ENCODE measurements around the gene PLCB4. TPM values are rescaled to one million over a fixed set of nuclear protein-coding genes. Genes with fewer than 3 reads are reported as not detected.

The PLCB4 gene
- polyA plus RNA-seq, 1 experiment: 8.8 TPM

GRCh38 chr20:9353180-9353915 is 284.5 kb downstream of the PLCB4 start:
- no peaks in the 10 kb centered on the region for H3K27me3 ChIP-seq (ENCODE audit: control insufficient read depth, insufficient read depth, low read length)
- POLR2A ChIA-PET: no interaction called here
- H3K36me3 ChIP-seq (ENCODE audit: control insufficient read depth, insufficient read depth, low read length): no peaks in the 10 kb centered on the region
- DNase-seq (ENCODE audit: low read depth): no peak
- no peak overlapping the region for H3K4me3 ChIP-seq (ENCODE audit: low read depth, low read length)
- CTCF ChIA-PET: interaction anchor here (0.7 to 1.4 kb wide), 4 partner anchors 10 to 603 kb away, joined by 3 to 4 read pairs (median 3); partner anchors contain the start of gene PLCB4
- TF ChIP-seq, protein P1, sequence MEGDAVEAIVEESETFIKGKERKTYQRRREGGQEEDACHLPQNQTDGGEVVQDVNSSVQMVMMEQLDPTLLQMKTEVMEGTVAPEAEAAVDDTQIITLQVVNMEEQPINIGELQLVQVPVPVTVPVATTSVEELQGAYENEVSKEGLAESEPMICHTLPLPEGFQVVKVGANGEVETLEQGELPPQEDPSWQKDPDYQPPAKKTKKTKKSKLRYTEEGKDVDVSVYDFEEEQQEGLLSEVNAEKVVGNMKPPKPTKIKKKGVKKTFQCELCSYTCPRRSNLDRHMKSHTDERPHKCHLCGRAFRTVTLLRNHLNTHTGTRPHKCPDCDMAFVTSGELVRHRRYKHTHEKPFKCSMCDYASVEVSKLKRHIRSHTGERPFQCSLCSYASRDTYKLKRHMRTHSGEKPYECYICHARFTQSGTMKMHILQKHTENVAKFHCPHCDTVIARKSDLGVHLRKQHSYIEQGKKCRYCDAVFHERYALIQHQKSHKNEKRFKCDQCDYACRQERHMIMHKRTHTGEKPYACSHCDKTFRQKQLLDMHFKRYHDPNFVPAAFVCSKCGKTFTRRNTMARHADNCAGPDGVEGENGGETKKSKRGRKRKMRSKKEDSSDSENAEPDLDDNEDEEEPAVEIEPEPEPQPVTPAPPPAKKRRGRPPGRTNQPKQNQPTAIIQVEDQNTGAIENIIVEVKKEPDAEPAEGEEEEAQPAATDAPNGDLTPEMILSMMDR (IDR thresholded peaks at IDR 0.05; ENCODE audit: insufficient read depth, low read depth, low read length): 0 out of 2 replicates have a peak, but pooled peaks have one; percentile 9

DNA sequence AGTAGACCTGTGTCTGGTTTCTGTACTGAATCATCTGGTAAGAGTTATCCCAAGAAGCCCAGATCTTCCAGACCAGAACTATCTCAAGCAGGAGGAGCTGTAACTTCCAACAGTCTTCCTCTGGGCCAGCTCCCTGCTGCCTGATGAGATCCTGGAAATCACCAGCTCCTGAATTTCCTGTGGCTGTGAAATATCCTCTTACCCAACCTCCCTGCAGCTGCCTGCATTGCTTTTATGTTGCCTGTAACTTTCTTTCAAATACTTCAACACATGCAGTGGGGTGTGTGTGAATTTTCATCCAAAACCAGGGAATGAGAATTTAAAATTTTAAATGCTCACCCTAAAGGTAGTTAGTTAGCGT is 285.0 kb downstream of the PLCB4 start:
- TF ChIP-seq, protein P1 (IDR thresholded peaks at IDR 0.05; ENCODE audit: insufficient read depth, low read depth, low read length): no peak
- Histone ChIP-seq H3K4me3 (ENCODE audit: low read depth, low read length) (no peak overlapping the region), H3K36me3 (ENCODE audit: control insufficient read depth, insufficient read depth, low read length) (no peaks in the 10 kb centered on the region), H3K27me3 (ENCODE audit: control insufficient read depth, insufficient read depth, low read length) (no peaks in the 10 kb centered on the region)
- CTCF ChIA-PET: interaction anchor here (0.7 to 1.1 kb wide), 2 partner anchors 11 to 604 kb away, joined by 3 read pairs; no protein-coding TSS in a partner anchor
- POLR2A ChIA-PET: no interaction called here
- no peak for DNase-seq (ENCODE audit: low read depth)

GRCh38 chr20:9354579-9354978 is 285.7 kb downstream of the PLCB4 start:
- no peaks in the 10 kb centered on the region for H3K36me3 ChIP-seq (ENCODE audit: control insufficient read depth, insufficient read depth, low read length)
- DNase-seq (ENCODE audit: low read depth): no peak
- CTCF ChIA-PET: no interaction called here
- H3K27me3 ChIP-seq (ENCODE audit: control insufficient read depth, insufficient read depth, low read length): no peaks in the 10 kb centered on the region
- TF ChIP-seq, protein P1 (IDR thresholded peaks at IDR 0.05; ENCODE audit: insufficient read depth, low read depth, low read length): no peak
- POLR2A ChIA-PET: no interaction called here
- H3K4me3 ChIP-seq (ENCODE audit: low read depth, low read length): no peak overlapping the region

DNA sequence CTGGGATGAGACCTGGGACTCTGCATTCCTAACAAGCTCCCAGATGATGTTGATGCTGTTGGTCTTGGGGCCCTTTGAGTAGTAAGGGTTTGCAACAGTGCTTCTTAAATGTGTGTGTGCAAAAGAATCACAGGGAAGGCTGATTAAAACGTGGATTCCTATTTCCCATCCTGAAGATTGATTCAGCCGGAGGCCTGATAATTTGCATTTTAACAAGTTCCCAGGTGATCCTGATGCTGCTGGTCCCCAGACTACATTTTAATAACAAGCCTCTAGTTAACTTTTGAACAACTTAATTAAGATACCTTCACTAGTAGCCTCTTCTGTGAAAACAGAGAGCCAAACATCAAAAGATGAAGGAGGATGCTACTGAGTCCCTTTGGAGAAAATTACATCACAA is 289.1 kb downstream of the PLCB4 start:
- Histone ChIP-seq H3K36me3 (ENCODE audit: control insufficient read depth, insufficient read depth, low read length) (no peaks in the 10 kb centered on the region), H3K4me3 (ENCODE audit: low read depth, low read length) (no peak overlapping the region), H3K27me3 (ENCODE audit: control insufficient read depth, insufficient read depth, low read length) (no peaks in the 10 kb centered on the region)
- CTCF ChIA-PET: interaction anchor here (1.9 kb wide), 1 partner anchor 598 kb away, joined by 4 read pairs; no protein-coding TSS in a partner anchor
- no peak for DNase-seq (ENCODE audit: low read depth)
- TF ChIP-seq, protein P1 (IDR thresholded peaks at IDR 0.05; ENCODE audit: insufficient read depth, low read depth, low read length): no peak
- POLR2A ChIA-PET: no interaction called here

- no peaks in the 10 kb centered on the region for H3K27me3 ChIP-seq (ENCODE audit: control insufficient read depth, insufficient read depth, low read length)
- H3K4me3 ChIP-seq (ENCODE audit: low read depth, low read length): no peak overlapping the region
- ChIA-PET POLR2A (interaction anchor here (0.5 kb wide), 1 partner anchor 361 kb away, joined by 3 read pairs; no protein-coding TSS in a partner anchor), CTCF (interaction anchor here (0.6 to 1.8 kb wide), 24 partner anchors 8 to 609 kb away, joined by 3 to 15 read pairs (median 3); no protein-coding TSS in a partner anchor)
- TF ChIP-seq, protein P1 (IDR thresholded peaks at IDR 0.05; ENCODE audit: insufficient read depth, low read depth, low read length): peak; percentile 51
- H3K36me3 ChIP-seq (ENCODE audit: control insufficient read depth, insufficient read depth, low read length): no peaks in the 10 kb centered on the region
- DNase-seq (ENCODE audit: low read depth): peak; percentile 34
Observed at GRCh38 chr20:9359561-9360308, 290.8 kb downstream of the PLCB4 start.

All from BJ (cell line).